Vagina (tissue), 2 donors: Measurements from ENCODE around the gene ATIC. TPM values are rescaled to one million over a fixed set of nuclear protein-coding genes. Genes with fewer than 3 reads are reported as not detected.

ENCODE experiments used
- DNase-seq, 2 donors: peaks; one replicate each; pipeline ENCODE4 v3.0.0-alpha.2; 2017; ENCODE audit errors: extremely low spot score in 2 of 2
- H3K27ac ChIP-seq: fragments of 200-600 bp; sonication (generic); one replicate; pipeline ENCODE4 v1.5.1; 2019
- H3K27me3 ChIP-seq: fragments of 200-600 bp; sonication (generic); one replicate; pipeline ENCODE4 v1.5.1; 2019
- H3K36me3 ChIP-seq, 2 donors: fragments of 200-600 bp; sonication (generic); one replicate each; pipeline ENCODE4 v1.5.1; 2017 to 2019
- H3K4me1 ChIP-seq: fragments of 200-600 bp; sonication (generic); one replicate; pipeline ENCODE4 v1.5.1; 2019
- H3K4me3 ChIP-seq, 2 donors: fragments of 200-600 bp; sonication (generic); 1 replicate in 1 of 2; 2 replicates in 1 of 2; pipeline ENCODE4 v1.5.1; 2016 to 2019
- H3K9me3 ChIP-seq: fragments of 200-600 bp; sonication (generic); one replicate; pipeline ENCODE4 v1.5.1; 2019
- CTCF ChIP-seq, 3 experiments: fragments of 450-650 bp in 2 of 3; fragments of 200-600 bp in 1 of 3; sonication (generic) in 1 of 3; IDR thresholded peaks; one replicate each; pipeline ENCODE4 v1.5.1; 2017 to 2019; ENCODE audit warnings: antibody characterized with exemption in 3 of 3, mild to moderate bottlenecking in 2 of 3, moderate library complexity in 2 of 3
- POLR2A ChIP-seq, 2 donors: fragments of 450-650 bp; IDR thresholded peaks; one replicate each; pipeline ENCODE4 v1.6.1; 2017; ENCODE audit warnings: antibody characterized with exemption in 2 of 2, mild to moderate bottlenecking in 2 of 2, moderate library complexity in 2 of 2
- POLR2AphosphoS5 ChIP-seq, 2 donors: sonication (generic); formaldehyde crosslinking; IDR thresholded peaks; one replicate each; pipeline ENCODE4 v1.9.0; 2017; ENCODE audit warnings: antibody characterized with exemption in 2 of 2, mild to moderate bottlenecking in 2 of 2, low read depth in 1 of 2; ENCODE audit not compliant: insufficient read depth in 1 of 2
- intact Hi-C: fragments of 100-400 bp; cut with DNase I; formaldehyde crosslinking; loops from one replicate; pipeline ENCODE4 v1.15.1; 2023
- total RNA-seq: library from RNA; depleted of rRNA; stranded (reverse); fragments of >200 nt; gene quantifications from one replicate; pipeline ENCODE4 v1.2.3, GENCODE V29; 2016

Gene ATIC
- total RNA-seq, 1 donor from 2014 or later, result 75.6 TPM

- Histone ChIP-seq H3K4me3 (no peak overlapping the region), H3K4me1 (no peaks in the 10 kb centered on the region), H3K36me3 (peaks cover 0 to 31% of the 10 kb centered on the region in 2 donors), H3K27me3 (no peaks in the 10 kb centered on the region), H3K27ac (no peak overlapping the region), H3K9me3 (no peaks in the 10 kb centered on the region)
- TF ChIP-seq POLR2AphosphoS5 (IDR thresholded peaks at IDR 0.05; ENCODE audit: insufficient read depth in 1 of 2, low read depth in 1 of 2) (no peak), POLR2A (IDR thresholded peaks at IDR 0.05) (no peak), CTCF (IDR thresholded peaks at IDR 0.05) (no peak)
- intact Hi-C loops, result no loop called here
- DNase-seq, result no peak
Measured at GRCh38 chr2:215392164-215392563, 80.3 kb downstream of the ATIC start.

- DNase-seq, result no peak
- Histone ChIP-seq H3K36me3 (peaks cover 0 to 33% of the 10 kb centered on the region in 2 donors), H3K27ac (no peak overlapping the region), H3K4me1 (no peaks in the 10 kb centered on the region), H3K9me3 (no peaks in the 10 kb centered on the region), H3K27me3 (no peaks in the 10 kb centered on the region), H3K4me3 (no peak overlapping the region)
- no peak for TF ChIP-seq POLR2A (IDR thresholded peaks at IDR 0.05)
- no peak for TF ChIP-seq CTCF (IDR thresholded peaks at IDR 0.05)
- no peak for TF ChIP-seq POLR2AphosphoS5 (IDR thresholded peaks at IDR 0.05; ENCODE audit: insufficient read depth in 1 of 2, low read depth in 1 of 2)
- intact Hi-C loops, result no loop called here
Measured at GRCh38 chr2:215392687-215393270, 80.9 kb downstream of the ATIC start.

DNA sequence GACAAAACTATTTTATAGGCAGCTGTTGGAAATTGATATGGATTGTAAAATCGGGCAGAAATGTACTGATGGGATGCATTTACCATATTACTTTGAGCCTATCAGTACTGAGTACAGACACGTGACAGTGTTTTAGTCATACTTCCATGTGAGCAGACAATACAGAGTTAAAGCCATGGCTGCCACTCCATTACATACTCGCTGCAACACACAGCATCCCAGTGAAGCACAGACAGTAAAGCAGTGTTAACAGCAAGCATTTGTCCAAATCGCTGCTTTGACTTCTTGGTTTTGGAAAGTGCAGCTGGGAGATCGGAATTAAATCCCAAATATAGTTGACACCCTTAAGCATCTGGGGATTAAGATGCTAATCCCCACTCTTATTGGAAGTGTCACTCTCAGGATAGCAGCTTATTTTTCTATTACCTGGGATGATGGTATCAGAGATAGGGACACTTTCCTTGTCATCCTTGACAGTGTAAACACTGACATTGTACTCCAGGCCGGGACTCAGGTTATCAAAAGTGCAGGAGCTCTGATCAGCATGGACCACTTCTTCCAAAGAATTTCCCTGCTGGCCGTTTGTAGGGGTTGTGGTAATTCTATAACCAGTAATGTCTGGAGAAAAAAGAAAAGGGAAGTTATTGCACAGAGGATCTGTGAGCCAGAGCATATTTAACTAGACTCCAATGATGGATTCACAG lies 82.4 kb downstream of the ATIC start:
- H3K4me3 ChIP-seq, result no peak overlapping the region
- H3K27ac ChIP-seq, result no peak overlapping the region
- intact Hi-C loops, result loop anchor here (2.0 kb wide), 1 partner anchor 537 kb away; no protein-coding TSS in a partner anchor
- H3K9me3 ChIP-seq, result no peaks in the 10 kb centered on the region
- no peaks in the 10 kb centered on the region for H3K4me1 ChIP-seq
- TF ChIP-seq POLR2A (IDR thresholded peaks at IDR 0.05), result no peak
- H3K27me3 ChIP-seq, result no peaks in the 10 kb centered on the region
- DNase-seq, result no peak
- peaks cover 0 to 34% of the 10 kb centered on the region in 2 donors for H3K36me3 ChIP-seq

GRCh38 chr2:215395687-215396460 lies 84.0 kb downstream of the ATIC start:
- peaks cover 0 to 26% of the 10 kb centered on the region in 2 donors for H3K36me3 ChIP-seq
- TF ChIP-seq POLR2A (IDR thresholded peaks at IDR 0.05) (no peak), CTCF (IDR thresholded peaks at IDR 0.05) (no peak), POLR2AphosphoS5 (IDR thresholded peaks at IDR 0.05; ENCODE audit: insufficient read depth in 1 of 2, low read depth in 1 of 2) (no peak)
- no peaks in the 10 kb centered on the region for H3K27me3 ChIP-seq
- intact Hi-C loops, result loop anchor here (2.0 kb wide), 1 partner anchor 535 kb away; no protein-coding TSS in a partner anchor
- H3K4me3 ChIP-seq, result no peak overlapping the region
- H3K27ac ChIP-seq, result no peak overlapping the region
- no peaks in the 10 kb centered on the region for H3K4me1 ChIP-seq
- no peak for DNase-seq
- H3K9me3 ChIP-seq, result no peaks in the 10 kb centered on the region

DNA sequence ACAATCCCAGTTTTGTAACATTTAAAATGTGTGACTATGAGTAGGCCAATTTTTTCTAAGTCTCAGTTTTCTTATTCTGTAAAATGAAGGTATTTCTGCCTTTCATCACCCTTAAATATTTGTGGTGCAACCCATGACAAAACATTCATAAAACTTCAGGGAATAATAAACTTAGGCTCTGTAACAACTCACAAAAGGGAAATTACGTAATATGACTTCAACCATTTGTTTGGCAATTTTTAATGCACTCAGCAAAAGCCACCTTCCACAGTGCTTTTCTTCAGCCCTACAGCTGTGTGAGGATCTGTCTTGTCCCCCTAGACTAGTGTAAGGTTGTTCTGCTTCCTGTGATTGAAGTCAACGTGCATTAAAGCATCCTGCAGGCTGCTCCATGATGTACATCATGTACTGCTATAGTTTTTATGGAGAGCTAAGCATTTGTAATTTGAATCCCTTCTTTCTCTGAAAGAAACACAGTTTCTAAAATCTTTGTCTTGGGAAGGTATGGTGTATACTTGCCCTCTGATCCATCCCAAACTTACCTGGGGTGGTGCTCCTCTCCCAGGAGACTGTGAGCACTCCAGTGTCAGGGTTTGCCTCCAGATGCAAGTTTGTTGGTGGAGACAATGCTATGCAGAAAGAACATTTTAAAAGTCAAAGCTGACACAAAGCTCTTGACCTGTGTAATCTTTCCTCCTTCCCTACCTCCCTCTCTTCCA lies 84.9 kb downstream of the ATIC start:
- Histone ChIP-seq H3K27ac (no peak overlapping the region), H3K27me3 (no peaks in the 10 kb centered on the region), H3K4me1 (no peaks in the 10 kb centered on the region), H3K36me3 (peaks cover 0 to 25% of the 10 kb centered on the region in 2 donors), H3K9me3 (no peaks in the 10 kb centered on the region), H3K4me3 (no peak overlapping the region)
- DNase-seq, result no peak
- intact Hi-C loops, result no loop called here
- TF ChIP-seq POLR2A (IDR thresholded peaks at IDR 0.05), result no peak
- TF ChIP-seq CTCF (IDR thresholded peaks at IDR 0.05), result no peak
- peak; percentile 16 to 17 for TF ChIP-seq POLR2AphosphoS5 (IDR thresholded peaks at IDR 0.05; ENCODE audit: insufficient read depth in 1 of 2, low read depth in 1 of 2)
